ENCODE results near the gene VCX3B. TPM values are rescaled to one million over a fixed set of nuclear protein-coding genes. Genes with fewer than 3 reads are reported as not detected.
"Not testable (repeated sequence)": the region's sequence is repeated elsewhere in the genome, so short reads cannot be mapped to it uniquely, and the experiment has no call there.

The VCX3B gene
- total RNA-seq: not detected

- H3K27ac Mint-ChIP-seq; H3K36me3 Mint-ChIP-seq (ENCODE audit: low read depth); H3K4me3 Mint-ChIP-seq; DNase-seq; ATAC-seq; CTCF ChIA-PET; POLR2A ChIA-PET; H3K27me3 Mint-ChIP-seq; intact Hi-C loops (cut with DNase I, micrococcal nuclease); H3K4me1 Mint-ChIP-seq; H3K9me3 Mint-ChIP-seq (ENCODE audit: low read depth): not testable (repeated sequence)
Observed at GRCh38 chrX:8464530-8464929, at the start of gene VCX3B. Gene VCX3B, plus strand, starts transcription at chrX:8464830. Its CDS starts 621 bp downstream, at chrX:8465451.

GRCh38 chrX:8418301-8418700 lies 46.3 kb upstream of the VCX3B start:
- peaks cover 5% of the 10 kb centered on the region for H3K9me3 Mint-ChIP-seq (ENCODE audit: low read depth)
- intact Hi-C loops (cut with DNase I, micrococcal nuclease): no loop called here
- no peaks in the 10 kb centered on the region for H3K4me1 Mint-ChIP-seq
- no peaks in the 10 kb centered on the region for H3K36me3 Mint-ChIP-seq (ENCODE audit: low read depth)
- CTCF ChIA-PET: no interaction called here
- no peak overlapping the region for H3K4me3 Mint-ChIP-seq
- no peak for ATAC-seq
- no peak overlapping the region for H3K27ac Mint-ChIP-seq
- POLR2A ChIA-PET: no interaction called here
- H3K27me3 Mint-ChIP-seq: no peaks in the 10 kb centered on the region
- no peak for DNase-seq

GRCh38 chrX:8424912-8425311 lies 39.7 kb upstream of the VCX3B start:
- H3K4me3 Mint-ChIP-seq: no peak overlapping the region
- ChIA-PET POLR2A (no interaction called here), CTCF (no interaction called here)
- no peaks in the 10 kb centered on the region for H3K36me3 Mint-ChIP-seq (ENCODE audit: low read depth)
- ATAC-seq (no peak), DNase-seq (no peak)
- intact Hi-C loops (cut with DNase I, micrococcal nuclease): no loop called here
- peaks cover 3% of the 10 kb centered on the region for H3K9me3 Mint-ChIP-seq (ENCODE audit: low read depth)
- no peaks in the 10 kb centered on the region for H3K4me1 Mint-ChIP-seq
- H3K27me3 Mint-ChIP-seq: no peaks in the 10 kb centered on the region
- H3K27ac Mint-ChIP-seq: no peak overlapping the region

- DNase-seq: no peak
- H3K27ac Mint-ChIP-seq: no peak overlapping the region
- H3K27me3 Mint-ChIP-seq: no peaks in the 10 kb centered on the region
- no peaks in the 10 kb centered on the region for H3K36me3 Mint-ChIP-seq (ENCODE audit: low read depth)
- no peak for ATAC-seq
- no peak overlapping the region for H3K4me3 Mint-ChIP-seq
- intact Hi-C loops (cut with DNase I, micrococcal nuclease): no loop called here
- ChIA-PET CTCF (no interaction called here), POLR2A (no interaction called here)
- H3K4me1 Mint-ChIP-seq: no peaks in the 10 kb centered on the region
- H3K9me3 Mint-ChIP-seq (ENCODE audit: low read depth): peaks cover 3% of the 10 kb centered on the region
Observed at GRCh38 chrX:8429692-8430249, 34.9 kb upstream of the VCX3B start.

- H3K27ac Mint-ChIP-seq: no peak overlapping the region
- POLR2A ChIA-PET: no interaction called here
- H3K4me3 Mint-ChIP-seq: no peak overlapping the region
- no peaks in the 10 kb centered on the region for H3K27me3 Mint-ChIP-seq
- H3K36me3 Mint-ChIP-seq (ENCODE audit: low read depth): no peaks in the 10 kb centered on the region
- no peaks in the 10 kb centered on the region for H3K9me3 Mint-ChIP-seq (ENCODE audit: low read depth)
- CTCF ChIA-PET: no interaction called here
- DNase-seq (no peak), ATAC-seq (no peak)
- no peaks in the 10 kb centered on the region for H3K4me1 Mint-ChIP-seq
- intact Hi-C loops (cut with DNase I, micrococcal nuclease): no loop called here
Observed at GRCh38 chrX:8430444-8430843, 34.2 kb upstream of the VCX3B start.

GRCh38 chrX:8432396-8432795 lies 32.2 kb upstream of the VCX3B start:
- intact Hi-C loops (cut with DNase I, micrococcal nuclease): no loop called here
- DNase-seq (no peak), ATAC-seq (no peak)
- ChIA-PET CTCF (interaction anchor here (0.8 kb wide), 1 partner anchor 436 kb away, joined by 3 read pairs; no protein-coding TSS in a partner anchor), POLR2A (no interaction called here)
- Mint-ChIP-seq H3K27me3 (no peaks in the 10 kb centered on the region), H3K36me3 (ENCODE audit: low read depth) (no peaks in the 10 kb centered on the region), H3K9me3 (ENCODE audit: low read depth) (no peaks in the 10 kb centered on the region), H3K27ac (no peak overlapping the region), H3K4me3 (no peak overlapping the region), H3K4me1 (no peaks in the 10 kb centered on the region)

- H3K9me3 Mint-ChIP-seq (ENCODE audit: low read depth): no peaks in the 10 kb centered on the region
- intact Hi-C loops (cut with DNase I, micrococcal nuclease): no loop called here
- ATAC-seq: no peak
- H3K4me1 Mint-ChIP-seq: no peaks in the 10 kb centered on the region
- DNase-seq: no peak
- ChIA-PET POLR2A (no interaction called here), CTCF (no interaction called here)
- no peak overlapping the region for H3K4me3 Mint-ChIP-seq
- H3K27me3 Mint-ChIP-seq: no peaks in the 10 kb centered on the region
- no peaks in the 10 kb centered on the region for H3K36me3 Mint-ChIP-seq (ENCODE audit: low read depth)
- H3K27ac Mint-ChIP-seq: no peak overlapping the region
Observed at GRCh38 chrX:8433109-8434062, 31.2 kb upstream of the VCX3B start.

GRCh38 chrX:8447368-8447767 lies 17.3 kb upstream of the VCX3B start:
- intact Hi-C loops (cut with DNase I, micrococcal nuclease): no loop called here
- POLR2A ChIA-PET: no interaction called here
- H3K27me3 Mint-ChIP-seq: no peaks in the 10 kb centered on the region
- H3K4me3 Mint-ChIP-seq: no peak overlapping the region
- H3K27ac Mint-ChIP-seq: no peak overlapping the region
- H3K9me3 Mint-ChIP-seq (ENCODE audit: low read depth): peaks cover 6% of the 10 kb centered on the region
- DNase-seq (no peak), ATAC-seq (no peak)
- H3K4me1 Mint-ChIP-seq: no peaks in the 10 kb centered on the region
- no peaks in the 10 kb centered on the region for H3K36me3 Mint-ChIP-seq (ENCODE audit: low read depth)
- CTCF ChIA-PET: no interaction called here

GRCh38 chrX:8452343-8452742 lies 12.3 kb upstream of the VCX3B start:
- H3K9me3 Mint-ChIP-seq (ENCODE audit: low read depth); intact Hi-C loops (cut with DNase I, micrococcal nuclease); H3K4me3 Mint-ChIP-seq; CTCF ChIA-PET; H3K4me1 Mint-ChIP-seq; H3K27ac Mint-ChIP-seq; H3K36me3 Mint-ChIP-seq (ENCODE audit: low read depth); POLR2A ChIA-PET; DNase-seq; H3K27me3 Mint-ChIP-seq; ATAC-seq: not testable (repeated sequence)

- ChIA-PET POLR2A (no interaction called here), CTCF (no interaction called here)
- Mint-ChIP-seq H3K4me1 (no peaks in the 10 kb centered on the region), H3K4me3 (no peak overlapping the region), H3K27ac (no peak overlapping the region), H3K36me3 (ENCODE audit: low read depth) (no peaks in the 10 kb centered on the region), H3K27me3 (no peaks in the 10 kb centered on the region), H3K9me3 (ENCODE audit: low read depth) (peaks cover 7% of the 10 kb centered on the region)
- DNase-seq (no peak), ATAC-seq (no peak)
- intact Hi-C loops (cut with DNase I, micrococcal nuclease): no loop called here
Observed at GRCh38 chrX:8453611-8454010, 11.0 kb upstream of the VCX3B start.

- CTCF ChIA-PET: no interaction called here
- ATAC-seq: no peak
- peaks cover 7% of the 10 kb centered on the region for H3K9me3 Mint-ChIP-seq (ENCODE audit: low read depth)
Observed at GRCh38 chrX:8455557-8455956, 9.1 kb upstream of the VCX3B start.

GRCh38 chrX:8462488-8462887 lies 2.1 kb upstream of the VCX3B start:
- ATAC-seq (no peak), DNase-seq (no peak)
- Mint-ChIP-seq H3K4me1 (no peaks in the 10 kb centered on the region), H3K9me3 (ENCODE audit: low read depth) (peaks cover 1% of the 10 kb centered on the region), H3K36me3 (ENCODE audit: low read depth) (no peaks in the 10 kb centered on the region), H3K4me3 (no peak overlapping the region), H3K27ac (no peak overlapping the region), H3K27me3 (no peaks in the 10 kb centered on the region)
- intact Hi-C loops (cut with DNase I, micrococcal nuclease): no loop called here
- ChIA-PET CTCF (no interaction called here), POLR2A (no interaction called here)

More at GRCh38 chrX:8455557-8455956, 9.1 kb upstream of the VCX3B start:
- DNase-seq: no peak
- intact Hi-C loops (cut with DNase I, micrococcal nuclease): no loop called here
- Mint-ChIP-seq H3K27ac (no peak overlapping the region), H3K27me3 (no peaks in the 10 kb centered on the region), H3K36me3 (ENCODE audit: low read depth) (no peaks in the 10 kb centered on the region), H3K4me1 (no peaks in the 10 kb centered on the region), H3K4me3 (no peak overlapping the region)
- POLR2A ChIA-PET: no interaction called here

All from activated CD4-positive, alpha-beta T cell treated with anti-CD3 and anti-CD28 coated beads for 36 hours (primary cell).